Left ventricle myocardium inferior (tissue), 1 donor: ENCODE data around the gene USP7. TPM values are rescaled to one million over a fixed set of nuclear protein-coding genes. Genes with fewer than 3 reads are reported as not detected.
A peak's percentile ranks its signal among the peaks of the same experiment; 100 is the strongest.

Source experiments
- DNase-seq: peaks from one replicate; pipeline ENCODE4 v3.0.0-alpha.2; 2020
- H3K27ac ChIP-seq: fragments of 200-600 bp; replicated peaks from 2 replicates; pipeline ENCODE4 v1.8.0; 2021
- H3K27me3 ChIP-seq: fragments of 200-600 bp; 2 replicates; pipeline ENCODE4 v1.8.0; 2021; ENCODE audit warnings: low read depth
- H3K36me3 ChIP-seq: fragments of 200-600 bp; 2 replicates; pipeline ENCODE4 v1.8.0; 2021
- H3K4me1 ChIP-seq: fragments of 200-600 bp; 2 replicates; pipeline ENCODE4 v1.8.0; 2021
- H3K4me3 ChIP-seq: fragments of 200-600 bp; 2 replicates; pipeline ENCODE4 v1.8.0; 2021; ENCODE audit warnings: mild to moderate bottlenecking, moderate library complexity
- H3K9me3 ChIP-seq: fragments of 200-600 bp; replicated peaks from 2 replicates; pipeline ENCODE4 v1.8.0; 2021
- intact Hi-C: fragments of 100-400 bp; cut with micrococcal nuclease; formaldehyde crosslinking; loops from one replicate; pipeline ENCODE4 v1.11.0; 2022
- long read RNA-seq: library from polyadenylated mRNA; unstranded; transcript quantifications from one replicate; pipeline ENCODE4 v2.0.0, GENCODE V29; 2021
- total RNA-seq: library from RNA; stranded (reverse); fragmentation: NEBNext Ultra II Directional; extraction: Animal tissue kit (Norgen Biotek cat#: 25700); gene quantifications from one replicate; pipeline ENCODE4 v1.2.1, GENCODE V29; 2021
- TF ChIP-seq, protein P1 (sequence below): fragments of 200-600 bp; IDR thresholded peaks from 2 replicates; pipeline ENCODE4 v1.8.0; 2021; ENCODE audit warnings: antibody characterized with exemption, mild to moderate bottlenecking, borderline replicate concordance
- donor health status: DM: no; HTN: yes; CAD: no; lungs with severe emphysema.

USP7 gene
- total RNA-seq: 54.7 TPM
- long read RNA-seq, full-length matches to known transcripts: 56 of 76 reads
- long read RNA-seq, partial matches to known transcripts: 11 of 76 reads
- long read RNA-seq, other reads (novel, unspliced or antisense): 9 of 76 reads

DNA sequence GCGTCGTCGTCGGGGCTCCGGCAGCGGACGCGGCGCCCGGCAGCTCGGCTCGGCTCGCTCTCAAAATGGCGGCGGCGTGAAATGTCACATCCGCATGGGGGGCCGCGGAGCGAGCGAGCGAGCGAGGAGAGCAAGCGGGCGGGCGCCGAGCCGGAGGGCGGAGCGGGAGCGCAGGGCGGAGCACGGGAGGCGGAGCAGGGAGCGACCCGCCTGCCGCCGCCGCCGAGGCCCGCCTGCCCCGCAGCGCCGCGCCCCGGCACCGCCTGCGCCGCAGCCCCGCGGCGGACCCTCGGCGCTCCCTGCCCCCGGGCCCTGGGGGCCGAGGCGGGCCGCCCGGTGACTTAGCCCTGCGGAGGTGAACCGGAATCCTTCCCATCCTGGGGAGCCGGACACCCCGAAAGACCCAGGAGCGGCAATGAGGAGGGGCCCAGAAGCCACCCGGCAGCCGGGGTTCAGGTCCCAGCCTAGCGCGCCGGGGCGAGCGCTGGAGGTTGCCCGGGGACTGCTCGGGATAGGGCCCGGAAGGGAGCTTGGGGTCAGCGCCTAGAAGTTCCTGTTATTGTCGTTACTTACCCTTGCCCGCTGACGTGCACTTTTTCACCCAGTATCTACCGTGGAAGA is at the start of gene USP7:
Gene USP7 (minus strand): TSS at position 86 of the 621 bp plus-strand sequence. CDS start 621 bp downstream, outside the sequence.
- TF ChIP-seq, protein P1, sequence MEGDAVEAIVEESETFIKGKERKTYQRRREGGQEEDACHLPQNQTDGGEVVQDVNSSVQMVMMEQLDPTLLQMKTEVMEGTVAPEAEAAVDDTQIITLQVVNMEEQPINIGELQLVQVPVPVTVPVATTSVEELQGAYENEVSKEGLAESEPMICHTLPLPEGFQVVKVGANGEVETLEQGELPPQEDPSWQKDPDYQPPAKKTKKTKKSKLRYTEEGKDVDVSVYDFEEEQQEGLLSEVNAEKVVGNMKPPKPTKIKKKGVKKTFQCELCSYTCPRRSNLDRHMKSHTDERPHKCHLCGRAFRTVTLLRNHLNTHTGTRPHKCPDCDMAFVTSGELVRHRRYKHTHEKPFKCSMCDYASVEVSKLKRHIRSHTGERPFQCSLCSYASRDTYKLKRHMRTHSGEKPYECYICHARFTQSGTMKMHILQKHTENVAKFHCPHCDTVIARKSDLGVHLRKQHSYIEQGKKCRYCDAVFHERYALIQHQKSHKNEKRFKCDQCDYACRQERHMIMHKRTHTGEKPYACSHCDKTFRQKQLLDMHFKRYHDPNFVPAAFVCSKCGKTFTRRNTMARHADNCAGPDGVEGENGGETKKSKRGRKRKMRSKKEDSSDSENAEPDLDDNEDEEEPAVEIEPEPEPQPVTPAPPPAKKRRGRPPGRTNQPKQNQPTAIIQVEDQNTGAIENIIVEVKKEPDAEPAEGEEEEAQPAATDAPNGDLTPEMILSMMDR: no peak
- Histone ChIP-seq H3K9me3 (no peaks in the 10 kb centered on the region), H3K36me3 (no peaks in the 10 kb centered on the region), H3K27me3 (no peaks in the 10 kb centered on the region), H3K4me1 (peaks cover 46% of the 10 kb centered on the region), H3K4me3 (peak within 1 kb of the TSS; percentile 85), H3K27ac (peak within 1 kb of the TSS; percentile 88)
- intact Hi-C loops: loop anchor here (10.0 kb wide), 1 partner anchor 59 kb away; no protein-coding TSS in a partner anchor
- peak; percentile 95 for DNase-seq

DNA sequence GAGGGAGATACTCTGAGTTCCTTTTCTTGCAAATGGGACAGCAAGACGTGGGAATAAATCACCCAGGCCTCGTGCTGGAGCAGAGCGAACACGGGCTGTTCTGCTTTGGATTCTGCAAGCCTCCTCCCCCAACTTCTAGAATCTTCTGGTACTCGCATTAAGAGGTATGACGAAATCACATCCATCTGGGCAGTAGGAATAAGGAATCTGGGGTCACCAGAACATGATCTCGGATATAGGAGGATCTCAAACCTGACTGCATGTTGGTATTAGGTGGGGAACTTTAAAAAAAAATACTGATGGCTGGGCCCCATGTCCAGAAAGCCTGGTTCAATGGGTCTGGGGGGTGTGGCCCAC is 49.8 kb upstream of the USP7 start:
- TF ChIP-seq, protein P1: no peak
- intact Hi-C loops: no loop called here
- Histone ChIP-seq H3K36me3 (no peaks in the 10 kb centered on the region), H3K4me3 (no peak overlapping the region), H3K27me3 (peaks cover 34% of the 10 kb centered on the region), H3K4me1 (peaks cover 7% of the 10 kb centered on the region), H3K27ac (no peak overlapping the region), H3K9me3 (peaks cover 19% of the 10 kb centered on the region)
- no peak for DNase-seq

DNA sequence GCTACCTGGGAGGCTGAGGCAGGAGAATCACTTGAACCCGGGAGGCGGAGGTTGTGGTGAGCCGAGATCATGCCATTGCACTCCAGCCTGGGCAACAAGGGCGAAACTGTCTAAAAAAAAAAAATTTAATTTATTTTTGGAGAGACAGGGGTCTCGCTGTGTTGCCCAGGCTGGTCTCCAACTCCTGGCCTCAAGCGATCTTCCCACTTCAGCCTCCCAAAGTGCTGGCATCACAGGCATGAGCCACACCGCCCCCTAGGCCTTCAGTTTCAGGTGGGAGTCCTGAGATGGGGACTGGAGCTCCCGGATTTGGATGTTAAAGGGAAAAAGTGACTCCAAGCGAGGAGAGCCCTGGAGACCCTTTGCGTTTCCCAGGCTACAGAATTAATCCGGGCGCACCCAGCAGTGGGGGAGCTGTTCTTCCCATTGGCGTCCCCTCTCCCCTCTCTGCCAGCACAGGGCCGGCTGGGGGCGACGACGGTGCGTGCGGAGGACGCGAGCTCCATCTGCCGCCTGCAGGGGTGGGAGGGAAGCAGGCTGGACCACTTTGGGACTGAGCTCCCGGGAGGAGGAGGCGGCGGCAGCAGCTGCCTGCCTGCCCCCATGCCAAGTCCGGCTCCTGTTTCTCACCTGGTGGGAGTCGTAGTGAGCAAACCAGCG is 49.3 kb upstream of the USP7 start:
- Histone ChIP-seq H3K36me3 (no peaks in the 10 kb centered on the region), H3K27ac (no peak overlapping the region), H3K27me3 (peaks cover 34% of the 10 kb centered on the region), H3K9me3 (peaks cover 19% of the 10 kb centered on the region), H3K4me3 (no peak overlapping the region), H3K4me1 (peaks cover 7% of the 10 kb centered on the region)
- no peak for DNase-seq
- TF ChIP-seq, protein P1: peak; percentile 27
- intact Hi-C loops: no loop called here

DNA sequence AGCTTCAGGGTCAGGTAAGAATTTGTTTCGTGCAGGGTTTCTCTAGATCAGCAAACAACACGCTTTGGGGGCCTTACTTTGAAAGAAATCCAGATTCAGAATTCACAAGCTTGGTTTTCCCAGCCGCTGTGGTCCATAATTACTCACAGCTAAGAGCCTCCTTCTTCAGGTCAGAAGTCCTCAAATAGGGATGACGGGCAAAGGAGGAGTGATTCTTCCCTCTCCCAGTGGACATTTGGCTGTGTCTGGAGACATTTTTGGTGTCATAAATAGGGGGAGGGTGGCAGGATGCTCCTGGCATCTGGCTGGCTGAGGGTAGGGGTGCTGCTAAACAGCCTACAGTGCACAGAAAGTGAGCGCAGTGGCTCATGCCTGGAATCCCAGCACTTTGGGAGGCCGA is 48.6 kb upstream of the USP7 start:
- Histone ChIP-seq H3K4me1 (peaks cover 7% of the 10 kb centered on the region), H3K27ac (no peak overlapping the region), H3K27me3 (peaks cover 34% of the 10 kb centered on the region), H3K9me3 (peaks cover 19% of the 10 kb centered on the region), H3K4me3 (no peak overlapping the region), H3K36me3 (no peaks in the 10 kb centered on the region)
- intact Hi-C loops: no loop called here
- TF ChIP-seq, protein P1: no peak
- DNase-seq: no peak

DNA sequence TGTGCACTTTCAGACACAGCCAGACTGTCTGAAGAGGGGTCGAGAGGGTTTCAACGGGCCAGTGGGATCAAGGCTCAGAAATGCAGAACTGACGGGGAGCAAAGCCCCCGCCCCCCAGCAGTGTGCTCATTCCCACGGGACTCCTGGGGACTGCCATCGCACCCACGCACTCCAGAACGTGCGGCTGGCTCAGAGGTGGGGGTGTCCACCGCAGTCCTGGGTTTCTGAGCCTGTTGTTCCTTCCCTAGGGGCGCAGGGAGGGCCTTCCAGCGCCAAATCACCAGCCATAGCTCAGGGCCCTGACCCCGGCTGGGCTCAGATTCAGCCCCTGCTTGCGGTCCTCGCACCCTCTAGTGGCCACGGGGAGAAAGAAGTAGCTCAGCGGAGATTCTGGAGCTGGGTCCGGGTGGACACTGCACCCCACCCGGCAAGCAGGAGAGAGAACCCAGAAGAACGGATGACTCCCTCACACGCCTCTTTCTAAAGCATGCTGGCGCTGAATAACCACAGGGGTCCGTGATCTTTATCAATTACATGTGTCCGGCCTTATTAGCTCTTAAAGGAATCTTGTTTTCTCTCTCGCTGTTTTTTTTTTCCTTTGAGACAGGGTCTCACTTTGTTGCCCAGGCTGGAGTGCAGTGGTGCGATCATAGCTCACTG is 45.0 kb upstream of the USP7 start:
- H3K36me3 ChIP-seq: no peaks in the 10 kb centered on the region
- peaks cover 22% of the 10 kb centered on the region for H3K27me3 ChIP-seq
- intact Hi-C loops: loop anchor here (10.0 kb wide), 1 partner anchor 444 kb away; no protein-coding TSS in a partner anchor
- DNase-seq: peak; percentile 70
- H3K9me3 ChIP-seq: no peaks in the 10 kb centered on the region
- no peak overlapping the region for H3K27ac ChIP-seq
- H3K4me1 ChIP-seq: peaks cover 7% of the 10 kb centered on the region
- TF ChIP-seq, protein P1: peak; percentile 90
- peak overlapping the region; percentile 54 for H3K4me3 ChIP-seq
